Pancreas (tissue), 10 donors: ENCODE measurements around the gene LRP1B. TPM values are rescaled to one million over a fixed set of nuclear protein-coding genes. Genes with fewer than 3 reads are reported as not detected.

Experiments used
- ATAC-seq, 4 donors: fragments of 200-7000 bp; cut with Tn5 transposase; one replicate each; pipeline versions ENCODE4 v1.8.0 to v1.9.1; 2020; ENCODE audit warnings: mild to moderate bottlenecking in 4 of 4, moderate library complexity in 4 of 4
- DNase-seq, 6 donors: peaks; one replicate each; pipeline ENCODE4 v3.0.0-alpha.2; 2020
- FAIRE-seq: peaks from 2 replicates; lab custom pipeline; 2012; peaks lifted over from hg19 to GRCh38; lab: Jason Lieb, UNC
- H3K27ac ChIP-seq, 4 donors: fragments of 200-600 bp; sonication (generic); 1 replicate in 3 of 4; 2 replicates in 1 of 4; pipeline versions ENCODE4 v1.5.0 to v1.8.0; 2020
- H3K27me3 ChIP-seq, 4 donors: fragments of 200-600 bp; one replicate each; pipeline ENCODE4 v1.8.0; 2021
- H3K36me3 ChIP-seq, 3 donors: fragments of 200-600 bp; sonication (generic) in 1 of 3; one replicate each; pipeline versions ENCODE4 v1.5.0 to v1.8.0; 2020 to 2021
- H3K4me1 ChIP-seq, 3 donors: fragments of 200-600 bp; one replicate each; pipeline ENCODE4 v1.8.0; 2021
- H3K4me3 ChIP-seq, 4 donors: fragments of 200-600 bp; sonication (generic) in 2 of 4; one replicate each; pipeline versions ENCODE4 v1.5.0 to v1.8.0; 2020 to 2021
- H3K9me3 ChIP-seq, 4 donors: fragments of 200-600 bp; one replicate each; pipeline ENCODE4 v1.8.0; 2021
- WGBS, 2 donors: extraction: QIAGEN DNeasy Blood & Tissue Kit; methylation state at CpG; one replicate each; pipeline ENCODE4 v1.1.7; 2013; 5-methylcytosine and 5-hydroxymethylcytosine counted together
- intact Hi-C, 3 donors: fragments of 100-400 bp; cut with DNase I; formaldehyde crosslinking; loops; one replicate each; pipeline versions ENCODE4 v1.11.1 to v1.14.2; 2022
- polyA plus RNA-seq, 2 donors: library from polyadenylated mRNA; stranded (reverse); fragments of 200-250 nt; gene quantifications; one replicate each; pipeline ENCODE4 v1.2.3, GENCODE V29; 2013
- total RNA-seq, 6 donors: library from RNA; stranded (reverse); fragmentation: NEBNext Ultra II Directional in 4 of 6; extraction: Animal tissue kit (Norgen Biotek cat#: 25700) in 4 of 6; gene quantifications; one replicate each; pipeline versions ENCODE4 v1.2.1 to v1.2.4, GENCODE V29; 2021 to 2023
- TF ChIP-seq, protein P1 (sequence below), 4 donors: fragments of 200-600 bp; sonication (generic) in 3 of 4; IDR thresholded peaks; one replicate each; pipeline versions ENCODE4 v1.5.0 to v1.8.0; 2021; ENCODE audit warnings: antibody characterized with exemption in 4 of 4
- donor health status: healthy with polysubstance abuse.
- donor health status: DM: no; HTN: no; CAD: no; lungs with moderate emphysema.
- donor health status: DM: no; HTN: no; CAD: no.
- donor health status: control.
- donor health status: control.
- donor health status: Bipolar disorder and iron deficiency.
- donor health status: DM: yes; HTN: yes; CAD: no.
- donor health status: DM: no; HTN: no; CAD: no.
- donor health status: DM: no; HTN: no; CAD: no.
- donor health status: DM: yes; HTN: yes; CAD: no.

Gene LRP1B
- total and polyA plus RNA-seq, 8 donors, result 0.06 to 0.55 (median 0.25) TPM

DNA sequence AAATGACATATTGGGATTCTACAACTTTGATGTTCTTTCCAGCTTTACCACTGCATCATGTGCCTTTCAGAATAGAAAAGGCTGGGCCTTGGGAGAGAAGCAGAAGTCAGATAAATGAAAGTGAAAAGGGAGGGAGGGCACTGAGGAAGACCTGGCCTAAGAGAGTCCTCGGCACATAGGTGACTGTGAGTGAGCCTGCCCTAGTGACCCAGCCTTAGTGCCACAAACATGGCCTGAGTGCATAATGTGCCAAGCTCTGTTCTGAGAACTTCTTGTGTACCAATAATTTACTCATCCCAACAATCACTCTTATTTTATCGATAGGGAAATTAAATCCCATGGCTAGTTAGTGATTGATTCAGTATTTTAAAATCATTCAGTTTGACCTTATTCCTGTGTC is 436.6 kb downstream of the LRP1B start:
- no peaks in the 10 kb centered on the region for H3K9me3 ChIP-seq
- H3K4me3 ChIP-seq, result no peak overlapping the region
- FAIRE-seq (no peak), ATAC-seq (no peak), DNase-seq (no peak)
- TF ChIP-seq, protein P1, sequence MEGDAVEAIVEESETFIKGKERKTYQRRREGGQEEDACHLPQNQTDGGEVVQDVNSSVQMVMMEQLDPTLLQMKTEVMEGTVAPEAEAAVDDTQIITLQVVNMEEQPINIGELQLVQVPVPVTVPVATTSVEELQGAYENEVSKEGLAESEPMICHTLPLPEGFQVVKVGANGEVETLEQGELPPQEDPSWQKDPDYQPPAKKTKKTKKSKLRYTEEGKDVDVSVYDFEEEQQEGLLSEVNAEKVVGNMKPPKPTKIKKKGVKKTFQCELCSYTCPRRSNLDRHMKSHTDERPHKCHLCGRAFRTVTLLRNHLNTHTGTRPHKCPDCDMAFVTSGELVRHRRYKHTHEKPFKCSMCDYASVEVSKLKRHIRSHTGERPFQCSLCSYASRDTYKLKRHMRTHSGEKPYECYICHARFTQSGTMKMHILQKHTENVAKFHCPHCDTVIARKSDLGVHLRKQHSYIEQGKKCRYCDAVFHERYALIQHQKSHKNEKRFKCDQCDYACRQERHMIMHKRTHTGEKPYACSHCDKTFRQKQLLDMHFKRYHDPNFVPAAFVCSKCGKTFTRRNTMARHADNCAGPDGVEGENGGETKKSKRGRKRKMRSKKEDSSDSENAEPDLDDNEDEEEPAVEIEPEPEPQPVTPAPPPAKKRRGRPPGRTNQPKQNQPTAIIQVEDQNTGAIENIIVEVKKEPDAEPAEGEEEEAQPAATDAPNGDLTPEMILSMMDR (IDR thresholded peaks at IDR 0.05), result no peak
- H3K36me3 ChIP-seq, result no peaks in the 10 kb centered on the region
- no peaks in the 10 kb centered on the region for H3K27me3 ChIP-seq
- intact Hi-C loops, result no loop called here
- H3K27ac ChIP-seq, result no peak overlapping the region
- H3K4me1 ChIP-seq, result no peaks in the 10 kb centered on the region
- WGBS, 2 donors, result 80 to 85% methylated on average over 2 of the region's 2 CpGs

DNA sequence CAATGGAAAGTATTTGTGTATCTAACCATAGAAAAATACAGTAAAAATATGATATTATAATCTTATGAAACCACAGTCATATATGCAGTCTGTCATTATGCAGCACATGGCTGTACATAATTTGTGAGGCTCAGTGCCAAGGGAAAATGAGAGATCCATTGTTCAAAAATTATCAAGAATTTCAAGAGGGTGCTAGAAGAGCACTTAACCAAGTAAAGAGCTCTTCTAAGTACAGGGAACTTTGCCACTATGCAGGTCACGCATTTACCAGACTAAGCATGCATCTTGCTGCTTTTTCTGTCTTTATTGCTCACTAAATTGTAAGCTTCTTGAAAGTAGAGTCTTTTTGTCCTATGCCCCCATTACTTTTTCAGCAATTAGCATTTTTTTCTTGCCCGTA is 438.0 kb downstream of the LRP1B start:
- Histone ChIP-seq H3K4me1 (no peaks in the 10 kb centered on the region), H3K36me3 (no peaks in the 10 kb centered on the region), H3K27ac (no peak overlapping the region), H3K4me3 (no peak overlapping the region), H3K27me3 (no peaks in the 10 kb centered on the region), H3K9me3 (no peaks in the 10 kb centered on the region)
- TF ChIP-seq, protein P1 (IDR thresholded peaks at IDR 0.05), result no peak
- intact Hi-C loops, result no loop called here
- DNase-seq, result no peak
- WGBS, 2 donors, result 75 to 83% methylated on average over 2 of the region's 2 CpGs
- FAIRE-seq, result no peak
- no peak for ATAC-seq

DNA sequence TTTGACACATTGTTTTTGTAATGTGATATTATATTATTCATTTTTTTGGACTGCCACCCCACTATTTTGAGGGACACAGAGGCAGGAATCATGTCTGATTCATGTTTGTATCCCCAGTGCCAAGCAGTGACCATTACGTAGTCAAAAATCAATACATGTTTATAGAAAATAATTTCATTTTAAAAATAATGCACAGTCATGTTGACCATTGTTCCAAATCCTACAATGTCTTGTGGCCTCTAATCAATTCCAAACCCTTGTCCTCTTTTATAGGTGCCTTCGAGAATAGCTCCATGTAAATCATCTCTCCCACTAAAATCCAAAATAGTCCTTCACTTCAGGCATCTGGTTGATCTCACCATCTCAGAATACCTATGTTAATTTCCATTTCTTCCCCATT is 454.7 kb downstream of the LRP1B start:
- TF ChIP-seq, protein P1 (IDR thresholded peaks at IDR 0.05), result no peak
- 67 to 70% methylated on average over 2 of the region's 2 CpGs for WGBS, 2 donors
- intact Hi-C loops, result no loop called here
- FAIRE-seq (no peak), ATAC-seq (no peak), DNase-seq (no peak)
- H3K27ac ChIP-seq, result no peak overlapping the region
- H3K4me1 ChIP-seq, result no peaks in the 10 kb centered on the region
- H3K36me3 ChIP-seq, result no peaks in the 10 kb centered on the region
- H3K9me3 ChIP-seq, result no peaks in the 10 kb centered on the region
- H3K27me3 ChIP-seq, result no peaks in the 10 kb centered on the region
- H3K4me3 ChIP-seq, result no peak overlapping the region

DNA sequence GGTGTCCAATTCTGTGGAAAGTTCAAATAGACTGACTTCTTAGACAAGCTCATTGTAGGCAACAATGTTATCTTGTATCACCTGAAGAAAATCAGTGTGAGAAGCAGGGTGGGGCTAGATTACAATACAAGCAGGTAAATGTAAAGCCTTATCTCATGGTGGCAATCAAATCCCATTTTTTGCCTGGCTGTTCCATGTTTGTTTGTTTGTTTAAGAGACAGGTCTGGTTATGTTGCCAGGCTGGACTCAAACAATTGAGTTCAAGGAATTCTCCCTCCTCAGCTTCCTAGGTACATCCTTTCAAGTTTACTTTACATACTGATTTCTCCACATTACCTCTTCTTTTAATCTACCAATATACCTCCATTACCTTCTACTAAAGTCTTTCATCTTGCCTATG is 464.6 kb downstream of the LRP1B start:
- Histone ChIP-seq H3K27me3 (no peaks in the 10 kb centered on the region), H3K27ac (no peak overlapping the region), H3K4me3 (no peak overlapping the region), H3K36me3 (no peaks in the 10 kb centered on the region), H3K4me1 (no peaks in the 10 kb centered on the region), H3K9me3 (no peaks in the 10 kb centered on the region)
- intact Hi-C loops, result no loop called here
- no peak for DNase-seq
- ATAC-seq, result no peak
- TF ChIP-seq, protein P1 (IDR thresholded peaks at IDR 0.05), result no peak
- FAIRE-seq, result no peak

DNA sequence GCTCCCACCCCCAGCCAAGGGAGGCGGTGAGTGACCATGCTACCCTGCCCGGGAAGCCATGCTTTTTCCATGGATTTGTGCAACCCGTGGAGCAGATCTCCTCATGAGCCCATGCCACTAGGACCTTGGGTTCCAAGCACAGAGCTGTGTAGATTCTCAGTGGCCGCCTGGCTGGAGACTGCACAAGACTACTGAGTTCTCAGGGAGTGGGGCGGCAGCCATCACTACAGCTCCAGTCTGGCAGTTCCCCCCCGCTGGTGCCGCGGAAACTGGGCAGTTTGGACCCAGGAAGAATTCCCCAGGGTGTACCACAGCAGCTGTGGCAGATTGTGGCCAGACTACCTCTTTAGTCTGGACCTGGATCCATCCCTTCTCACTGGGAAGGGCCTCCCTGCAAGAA is 470.6 kb downstream of the LRP1B start:
- H3K27ac ChIP-seq, result no peak overlapping the region
- no peaks in the 10 kb centered on the region for H3K27me3 ChIP-seq
- TF ChIP-seq, protein P1 (IDR thresholded peaks at IDR 0.05), result no peak
- ATAC-seq, result no peak
- H3K4me3 ChIP-seq, result no peak overlapping the region
- H3K4me1 ChIP-seq, result no peaks in the 10 kb centered on the region
- no peaks in the 10 kb centered on the region for H3K9me3 ChIP-seq
- no peak for DNase-seq
- FAIRE-seq, result no peak
- WGBS, 2 donors, result 79 to 81% methylated on average over 8 of the region's 8 CpGs
- no peaks in the 10 kb centered on the region for H3K36me3 ChIP-seq
- intact Hi-C loops, result no loop called here
